Lower leg skin (tissue), 4 donors: ENCODE results near the gene S100A13. TPM values are rescaled to one million over a fixed set of nuclear protein-coding genes. Genes with fewer than 3 reads are reported as not detected.
"Not testable (repeated sequence)": the region's sequence is repeated elsewhere in the genome, so short reads cannot be mapped to it uniquely, and the experiment has no call there.

Source experiments
- DNase-seq, 2 donors: peaks; one replicate each; pipeline ENCODE4 v3.0.0-alpha.2; 2019; ENCODE audit warnings: low spot score in 2 of 2
- H3K4me3 ChIP-seq: fragments of 200-600 bp; sonication (generic); 2 replicates; pipeline ENCODE4 v1.5.1; 2017; ENCODE audit warnings: mild to moderate bottlenecking, low read depth; ENCODE audit not compliant: poor library complexity, severe bottlenecking
- POLR2A ChIP-seq, 2 donors: fragments of 450-650 bp; IDR thresholded peaks; one replicate each; pipeline ENCODE4 v1.6.1; 2016 to 2017; ENCODE audit warnings: antibody characterized with exemption in 2 of 2, mild to moderate bottlenecking in 1 of 2, moderate library complexity in 1 of 2
- WGBS, 2 donors: methylation state at CpG; one replicate each; pipeline ENCODE4 v1.1.5; 2018; 5-methylcytosine and 5-hydroxymethylcytosine counted together
- intact Hi-C: fragments of 100-400 bp; cut with DNase I; formaldehyde crosslinking; loops from one replicate; pipeline ENCODE4 v1.15.0; 2023; ENCODE audit warnings: low total_unique reads
- total RNA-seq, 4 donors: library from RNA; depleted of rRNA; stranded (reverse); fragments of >200 nt; gene quantifications; one replicate each; pipeline ENCODE4 v1.1.0, GENCODE V29; 2016
- TF ChIP-seq, protein P1 (sequence below), 3 donors: fragments of 450-650 bp; IDR thresholded peaks; one replicate each; pipeline ENCODE4 v1.5.1; 2016; ENCODE audit warnings: antibody characterized with exemption in 3 of 3, mild to moderate bottlenecking in 3 of 3, moderate library complexity in 2 of 3

S100A13 gene
- total RNA-seq: 10 to 100 TPM; 44.1 to 72.8 (median 47.2) TPM

DNA sequence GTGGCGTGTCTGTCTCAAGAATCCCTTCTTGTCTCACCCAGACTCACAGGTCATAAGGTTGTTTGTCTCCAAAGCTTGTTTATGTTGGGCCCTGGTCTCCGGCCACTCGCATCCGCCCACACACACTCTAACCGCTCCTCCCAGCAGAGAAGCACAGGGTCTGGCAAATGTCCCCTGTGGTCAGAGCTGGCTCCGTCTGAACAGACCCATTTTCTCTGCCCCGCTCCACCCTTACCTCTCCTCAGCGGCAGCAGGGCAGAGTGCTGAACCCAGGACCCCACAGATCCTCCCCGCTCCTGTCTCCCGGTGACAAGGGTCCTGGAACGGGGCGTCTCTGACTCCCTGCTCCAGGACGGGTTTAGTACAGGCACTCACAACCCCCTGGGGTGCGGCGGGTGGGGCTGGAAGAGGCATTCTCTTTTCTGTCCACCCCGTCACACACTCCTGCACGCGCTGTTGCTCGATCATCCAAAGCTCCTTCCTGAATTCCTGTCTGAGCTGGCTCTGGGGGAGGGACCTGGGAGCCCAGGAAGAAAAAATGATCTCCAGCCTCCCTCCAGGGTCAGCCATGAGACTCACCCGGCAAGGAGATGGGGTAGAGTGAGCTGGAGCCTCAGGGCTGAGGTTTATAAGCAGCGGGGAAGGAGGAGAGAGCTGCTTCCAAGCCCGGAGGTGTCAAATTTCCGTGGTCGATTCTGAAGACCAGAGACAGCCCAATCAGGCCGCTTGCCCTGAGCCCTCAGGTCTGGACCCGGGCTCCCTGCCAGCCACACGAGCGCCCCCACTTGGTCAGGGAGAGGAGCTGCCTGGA, at the start of gene S100A13:
Gene S100A13 (minus strand): TSS at position 602 of the 811 bp plus-strand sequence. CDS start 1,033 bp downstream, outside the sequence.
- DNase-seq: peak; percentile 77 to 95
- WGBS, 2 donors: 11 to 15% methylated on average over 24 to 26 of the region's 28 CpGs
- TF ChIP-seq, protein P1, sequence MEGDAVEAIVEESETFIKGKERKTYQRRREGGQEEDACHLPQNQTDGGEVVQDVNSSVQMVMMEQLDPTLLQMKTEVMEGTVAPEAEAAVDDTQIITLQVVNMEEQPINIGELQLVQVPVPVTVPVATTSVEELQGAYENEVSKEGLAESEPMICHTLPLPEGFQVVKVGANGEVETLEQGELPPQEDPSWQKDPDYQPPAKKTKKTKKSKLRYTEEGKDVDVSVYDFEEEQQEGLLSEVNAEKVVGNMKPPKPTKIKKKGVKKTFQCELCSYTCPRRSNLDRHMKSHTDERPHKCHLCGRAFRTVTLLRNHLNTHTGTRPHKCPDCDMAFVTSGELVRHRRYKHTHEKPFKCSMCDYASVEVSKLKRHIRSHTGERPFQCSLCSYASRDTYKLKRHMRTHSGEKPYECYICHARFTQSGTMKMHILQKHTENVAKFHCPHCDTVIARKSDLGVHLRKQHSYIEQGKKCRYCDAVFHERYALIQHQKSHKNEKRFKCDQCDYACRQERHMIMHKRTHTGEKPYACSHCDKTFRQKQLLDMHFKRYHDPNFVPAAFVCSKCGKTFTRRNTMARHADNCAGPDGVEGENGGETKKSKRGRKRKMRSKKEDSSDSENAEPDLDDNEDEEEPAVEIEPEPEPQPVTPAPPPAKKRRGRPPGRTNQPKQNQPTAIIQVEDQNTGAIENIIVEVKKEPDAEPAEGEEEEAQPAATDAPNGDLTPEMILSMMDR (IDR thresholded peaks at IDR 0.05): no peak
- TF ChIP-seq POLR2A (IDR thresholded peaks at IDR 0.05): peak in 1 of 2 donors; percentile 31
- peak within 1 kb of the TSS; percentile 39 for H3K4me3 ChIP-seq
- intact Hi-C loops: loop anchor here (10.0 kb wide), 1 partner anchor 92 kb away; the partner anchor contains the start of gene S100A6

- WGBS, 2 donors: 93 to 100% methylated on average over 2 of the region's 2 CpGs
- no peak for DNase-seq
- no peak for TF ChIP-seq POLR2A (IDR thresholded peaks at IDR 0.05)
- TF ChIP-seq, protein P1 (IDR thresholded peaks at IDR 0.05): no peak
- intact Hi-C loops: no loop called here
- H3K4me3 ChIP-seq: no peak overlapping the region
Measured at GRCh38 chr1:153673511-153673910, 46.2 kb upstream of the S100A13 start.

DNA sequence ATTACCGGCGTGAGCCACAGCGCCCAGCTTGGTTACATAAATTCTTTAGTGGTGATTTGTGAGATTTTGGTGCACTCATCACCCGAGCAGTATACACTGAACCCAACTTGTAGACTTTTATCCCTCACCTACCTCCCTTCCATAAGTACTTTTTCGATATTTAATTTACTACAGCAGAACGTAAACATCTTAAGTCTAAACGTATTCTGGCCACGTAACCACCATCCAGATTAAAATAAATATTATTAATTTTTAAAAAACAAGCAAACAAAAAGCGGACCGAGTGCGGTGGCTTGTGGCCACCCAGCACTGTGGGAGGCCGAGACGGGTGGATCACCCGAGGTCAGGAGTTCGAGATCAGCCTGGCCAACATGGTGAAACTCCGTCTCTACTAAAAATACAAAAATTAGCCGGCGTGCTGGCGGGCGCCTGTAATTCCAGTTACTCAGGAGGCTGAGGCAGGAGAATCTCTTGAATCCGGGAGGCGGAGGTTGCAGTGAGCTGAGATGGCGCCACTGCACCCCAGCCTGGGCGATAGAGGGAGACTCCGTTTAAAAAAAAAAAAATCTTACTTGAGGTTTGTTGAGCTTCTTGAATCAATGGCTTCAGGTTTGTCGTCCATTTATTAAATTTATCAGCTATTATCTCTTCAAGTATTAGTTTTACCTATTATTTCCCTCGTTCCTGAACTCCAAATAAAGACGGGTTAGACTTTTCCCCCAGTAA, 44.5 kb upstream of the S100A13 start:
- DNase-seq, intact Hi-C loops: not testable (repeated sequence)
- WGBS, 2 donors: 7 to 10% methylated on average over 28 of the region's 28 CpGs
- peak overlapping the region; percentile 19 for H3K4me3 ChIP-seq

GRCh38 chr1:153670859-153671627, 43.7 kb upstream of the S100A13 start, which contains the start of gene ILF2:
TSS of gene ILF2 (minus strand) at chr1:153670993. CDS start at chr1:153670922, 71 bp downstream.
- intact Hi-C loops: no loop called here
- TF ChIP-seq, protein P1 (IDR thresholded peaks at IDR 0.05): no peak
- TF ChIP-seq POLR2A (IDR thresholded peaks at IDR 0.05): peak in 1 of 2 donors; percentile 78
- WGBS, 2 donors: 1% methylated on average over 35 of the region's 35 CpGs
- DNase-seq: peak; percentile 98 to 100
- peak within 1 kb of the TSS; percentile 69 for H3K4me3 ChIP-seq

- TF ChIP-seq, protein P1 (IDR thresholded peaks at IDR 0.05): no peak
- no peak for TF ChIP-seq POLR2A (IDR thresholded peaks at IDR 0.05)
- DNase-seq: peak in 1 of 2 donors; percentile 87
- peak overlapping the region; percentile 69 for H3K4me3 ChIP-seq
- intact Hi-C loops: no loop called here
- WGBS, 2 donors: 2% methylated on average over 22 of the region's 22 CpGs
Measured at GRCh38 chr1:153670257-153670858, 43.1 kb upstream of the S100A13 start.
